ENCODE results near the gene USP28.
A peak's percentile ranks its signal among the peaks of the same experiment; 100 is the strongest.
"Not testable (repeated sequence)": the region's sequence is repeated elsewhere in the genome, so short reads cannot be mapped to it uniquely, and the experiment has no call there.

USP28 gene, protein sequence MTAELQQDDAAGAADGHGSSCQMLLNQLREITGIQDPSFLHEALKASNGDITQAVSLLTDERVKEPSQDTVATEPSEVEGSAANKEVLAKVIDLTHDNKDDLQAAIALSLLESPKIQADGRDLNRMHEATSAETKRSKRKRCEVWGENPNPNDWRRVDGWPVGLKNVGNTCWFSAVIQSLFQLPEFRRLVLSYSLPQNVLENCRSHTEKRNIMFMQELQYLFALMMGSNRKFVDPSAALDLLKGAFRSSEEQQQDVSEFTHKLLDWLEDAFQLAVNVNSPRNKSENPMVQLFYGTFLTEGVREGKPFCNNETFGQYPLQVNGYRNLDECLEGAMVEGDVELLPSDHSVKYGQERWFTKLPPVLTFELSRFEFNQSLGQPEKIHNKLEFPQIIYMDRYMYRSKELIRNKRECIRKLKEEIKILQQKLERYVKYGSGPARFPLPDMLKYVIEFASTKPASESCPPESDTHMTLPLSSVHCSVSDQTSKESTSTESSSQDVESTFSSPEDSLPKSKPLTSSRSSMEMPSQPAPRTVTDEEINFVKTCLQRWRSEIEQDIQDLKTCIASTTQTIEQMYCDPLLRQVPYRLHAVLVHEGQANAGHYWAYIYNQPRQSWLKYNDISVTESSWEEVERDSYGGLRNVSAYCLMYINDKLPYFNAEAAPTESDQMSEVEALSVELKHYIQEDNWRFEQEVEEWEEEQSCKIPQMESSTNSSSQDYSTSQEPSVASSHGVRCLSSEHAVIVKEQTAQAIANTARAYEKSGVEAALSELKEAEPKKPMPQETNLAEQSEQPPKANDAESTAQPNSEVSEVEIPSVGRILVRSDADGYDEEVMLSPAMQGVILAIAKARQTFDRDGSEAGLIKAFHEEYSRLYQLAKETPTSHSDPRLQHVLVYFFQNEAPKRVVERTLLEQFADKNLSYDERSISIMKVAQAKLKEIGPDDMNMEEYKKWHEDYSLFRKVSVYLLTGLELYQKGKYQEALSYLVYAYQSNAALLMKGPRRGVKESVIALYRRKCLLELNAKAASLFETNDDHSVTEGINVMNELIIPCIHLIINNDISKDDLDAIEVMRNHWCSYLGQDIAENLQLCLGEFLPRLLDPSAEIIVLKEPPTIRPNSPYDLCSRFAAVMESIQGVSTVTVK

GRCh38 chr11:113875234-113876073, at the start of gene USP28:
Gene USP28, minus strand, starts transcription at chr11:113875572. Its CDS starts 71 bp downstream, at chr11:113875501.
- Histone ChIP-seq H3K9ac (ENCODE audit: low read depth, low read length) (peak within 1 kb of the TSS; percentile 87), H3K36me3 (ENCODE audit: insufficient read depth, low read length) (peaks cover 8% of the 10 kb centered on the region; the same call in 1 of the 2 replicates), H3K4me1 (ENCODE audit: insufficient read depth, low read length) (peaks cover 11% of the 10 kb centered on the region), H3K9me3 (ENCODE audit: control insufficient read depth, insufficient read depth, low read length) (no peaks in the 10 kb centered on the region)

DNA sequence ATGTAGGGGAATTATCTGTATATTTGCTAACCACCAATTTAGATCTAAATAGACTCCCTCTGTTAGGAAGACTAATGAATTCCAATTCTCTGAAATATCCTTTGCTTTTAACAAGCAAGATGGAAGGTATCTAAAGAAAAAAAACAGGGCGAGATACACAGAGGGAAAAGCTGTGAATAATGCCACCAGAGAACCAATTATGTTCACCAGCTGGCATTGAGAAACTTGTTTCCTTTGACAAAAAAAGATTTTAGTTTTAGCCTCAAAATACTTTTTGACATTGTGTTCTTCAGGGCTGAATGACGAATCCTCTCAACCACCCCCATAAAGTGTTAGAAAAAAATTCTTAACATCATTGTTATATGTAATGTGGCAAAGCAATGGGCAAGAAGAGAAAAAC, 48.2 kb upstream of the USP28 start:
- H3K36me3 ChIP-seq (ENCODE audit: insufficient read depth, low read length): no peaks in the 10 kb centered on the region
- no peaks in the 10 kb centered on the region for H3K9me3 ChIP-seq (ENCODE audit: control insufficient read depth, insufficient read depth, low read length)
- H3K4me1 ChIP-seq (ENCODE audit: insufficient read depth, low read length): no peaks in the 10 kb centered on the region
- no peak overlapping the region for H3K9ac ChIP-seq (ENCODE audit: low read depth, low read length)

GRCh38 chr11:113911491-113911890, 36.1 kb upstream of the USP28 start:
- not testable (repeated sequence) for H3K4me1 ChIP-seq (ENCODE audit: insufficient read depth, low read length); H3K9me3 ChIP-seq (ENCODE audit: control insufficient read depth, insufficient read depth, low read length); H3K36me3 ChIP-seq (ENCODE audit: insufficient read depth, low read length); H3K9ac ChIP-seq (ENCODE audit: low read depth, low read length)

DNA sequence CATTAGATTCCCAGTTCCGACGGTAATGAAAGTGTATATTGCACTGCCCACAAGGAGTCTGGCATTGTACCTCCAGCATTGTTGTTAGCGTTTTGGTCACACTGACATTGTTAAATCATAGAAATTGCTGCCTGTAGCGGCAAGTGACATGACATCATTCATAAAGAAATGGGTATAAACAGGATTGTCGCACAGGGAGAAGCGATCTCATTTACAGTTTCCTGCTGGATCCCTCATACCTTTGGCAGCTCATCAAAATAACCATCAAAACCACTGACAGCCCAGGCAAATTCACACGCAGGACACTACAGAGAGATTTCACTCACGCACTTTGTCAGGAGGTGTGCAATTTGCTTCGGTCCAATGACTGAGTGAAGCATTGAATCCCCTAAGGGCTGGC, 32.7 kb upstream of the USP28 start:
- H3K4me1 ChIP-seq (ENCODE audit: insufficient read depth, low read length): peaks cover 17% of the 10 kb centered on the region; the same call in 1 of the 2 replicates
- H3K36me3 ChIP-seq (ENCODE audit: insufficient read depth, low read length): no peaks in the 10 kb centered on the region
- no peaks in the 10 kb centered on the region for H3K9me3 ChIP-seq (ENCODE audit: control insufficient read depth, insufficient read depth, low read length)
- no peak overlapping the region for H3K9ac ChIP-seq (ENCODE audit: low read depth, low read length)

DNA sequence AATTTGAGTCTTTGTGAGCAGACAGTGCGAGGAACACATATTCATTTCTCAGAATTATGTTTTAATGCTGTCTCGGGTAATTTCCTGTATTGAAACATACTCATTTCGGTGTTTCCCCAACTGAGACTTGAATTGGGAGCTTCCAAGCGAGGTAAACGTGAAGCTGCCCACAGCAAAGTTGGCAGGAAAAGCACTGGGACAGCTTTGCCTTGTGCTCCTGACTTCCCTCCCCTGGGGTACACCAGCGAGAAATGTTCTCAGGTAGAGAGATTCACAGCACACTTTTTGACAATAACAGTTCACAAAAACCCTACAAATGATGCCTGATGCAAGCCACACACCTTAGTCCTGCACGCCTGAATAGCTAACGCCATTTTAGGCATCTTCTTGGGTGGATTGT, 32.3 kb upstream of the USP28 start:
- no peak overlapping the region for H3K9ac ChIP-seq (ENCODE audit: low read depth, low read length)
- H3K4me1 ChIP-seq (ENCODE audit: insufficient read depth, low read length): peaks cover 17% of the 10 kb centered on the region; the same call in 1 of the 2 replicates
- no peaks in the 10 kb centered on the region for H3K36me3 ChIP-seq (ENCODE audit: insufficient read depth, low read length)
- H3K9me3 ChIP-seq (ENCODE audit: control insufficient read depth, insufficient read depth, low read length): no peaks in the 10 kb centered on the region

GRCh38 chr11:113907152-113907551, 31.8 kb upstream of the USP28 start:
- Histone ChIP-seq H3K4me1 (ENCODE audit: insufficient read depth, low read length) (peaks cover 17% of the 10 kb centered on the region; the same call in 1 of the 2 replicates), H3K36me3 (ENCODE audit: insufficient read depth, low read length) (no peaks in the 10 kb centered on the region), H3K9ac (ENCODE audit: low read depth, low read length) (no peak overlapping the region), H3K9me3 (ENCODE audit: control insufficient read depth, insufficient read depth, low read length) (no peaks in the 10 kb centered on the region)

DNA sequence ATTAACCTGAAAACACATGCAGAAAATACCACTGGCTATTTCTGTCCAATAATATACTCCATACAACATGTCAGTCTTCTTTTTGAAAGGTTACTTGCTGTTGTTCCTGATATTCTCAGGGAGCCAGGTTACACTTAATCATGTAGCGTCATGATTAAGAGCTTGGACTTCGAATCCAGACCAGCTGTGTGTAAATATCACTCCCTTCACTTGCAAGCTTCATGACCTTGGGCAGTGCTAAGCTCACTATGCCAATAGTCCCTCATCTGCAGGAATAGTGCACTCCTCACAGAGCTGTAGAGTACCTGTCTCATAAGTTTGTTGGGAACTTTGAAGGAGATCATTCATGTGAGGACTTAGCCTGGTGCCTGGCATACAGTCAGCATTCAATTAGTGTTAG, 31.1 kb upstream of the USP28 start:
- H3K9ac ChIP-seq (ENCODE audit: low read depth, low read length): no peak overlapping the region
- no peaks in the 10 kb centered on the region for H3K9me3 ChIP-seq (ENCODE audit: control insufficient read depth, insufficient read depth, low read length)
- no peaks in the 10 kb centered on the region for H3K36me3 ChIP-seq (ENCODE audit: insufficient read depth, low read length)
- peaks cover 17% of the 10 kb centered on the region; the same call in 1 of the 2 replicates for H3K4me1 ChIP-seq (ENCODE audit: insufficient read depth, low read length)

DNA sequence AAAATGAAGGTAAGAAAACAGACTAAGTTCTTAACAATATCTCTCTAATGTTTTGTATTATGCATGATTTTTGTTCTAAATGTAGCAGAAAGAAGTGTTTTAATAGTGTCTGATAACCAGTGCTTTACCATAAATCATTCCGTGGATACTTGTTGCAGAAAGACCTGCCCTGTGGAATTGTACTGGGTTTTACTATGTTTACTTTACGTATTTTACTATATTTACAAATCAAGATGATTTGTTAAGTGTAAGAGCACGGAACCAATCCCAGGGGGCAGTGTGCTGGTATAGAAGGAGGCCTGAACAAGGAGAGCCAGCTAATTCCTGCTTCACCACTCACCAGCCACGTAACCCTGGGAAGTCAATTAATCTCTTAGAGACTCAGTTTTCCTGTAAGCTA, 30.7 kb upstream of the USP28 start:
- no peaks in the 10 kb centered on the region for H3K36me3 ChIP-seq (ENCODE audit: insufficient read depth, low read length)
- peaks cover 17% of the 10 kb centered on the region; the same call in 1 of the 2 replicates for H3K4me1 ChIP-seq (ENCODE audit: insufficient read depth, low read length)
- H3K9me3 ChIP-seq (ENCODE audit: control insufficient read depth, insufficient read depth, low read length): no peaks in the 10 kb centered on the region

GRCh38 chr11:113904379-113905101, 29.2 kb upstream of the USP28 start, which contains the start of gene HTR3B:
Gene HTR3B, plus strand, starts transcription at chr11:113904796. Its CDS starts 138 bp downstream, at chr11:113904934.
- peaks cover 17% of the 10 kb centered on the region; the same call in 1 of the 2 replicates for H3K4me1 ChIP-seq (ENCODE audit: insufficient read depth, low read length)
- no peak within 1 kb of the TSS for H3K9ac ChIP-seq (ENCODE audit: low read depth, low read length)
- H3K9me3 ChIP-seq (ENCODE audit: control insufficient read depth, insufficient read depth, low read length): no peaks in the 10 kb centered on the region
- H3K36me3 ChIP-seq (ENCODE audit: insufficient read depth, low read length): no peaks in the 10 kb centered on the region

More for the DNA sequence above, 30.7 kb upstream of the USP28 start:
- no peak overlapping the region for H3K9ac ChIP-seq (ENCODE audit: low read depth, low read length)

DNA sequence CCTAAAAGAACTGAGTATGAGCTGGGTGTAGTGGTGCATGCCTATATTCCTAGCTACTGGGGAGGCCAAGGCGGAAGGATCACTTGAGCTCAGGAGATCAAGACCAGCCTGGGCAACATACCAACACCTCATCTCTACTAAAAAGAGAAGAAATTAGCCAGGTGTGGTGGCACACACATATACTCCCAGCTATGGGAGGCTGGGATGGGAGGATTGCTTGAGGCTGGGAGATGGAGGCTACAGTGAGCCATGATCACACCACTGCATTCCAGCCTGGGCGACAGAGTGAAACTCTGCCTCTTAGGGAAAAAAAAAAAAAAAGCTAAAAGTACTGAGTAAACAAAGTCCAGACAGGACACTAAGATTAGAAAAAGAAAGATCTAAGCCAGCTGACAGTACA, 25.8 kb upstream of the USP28 start:
- H3K36me3 ChIP-seq (ENCODE audit: insufficient read depth, low read length): no peaks in the 10 kb centered on the region
- no peaks in the 10 kb centered on the region for H3K9me3 ChIP-seq (ENCODE audit: control insufficient read depth, insufficient read depth, low read length)
- H3K9ac ChIP-seq (ENCODE audit: low read depth, low read length): no peak overlapping the region
- H3K4me1 ChIP-seq (ENCODE audit: insufficient read depth, low read length): peaks cover 18% of the 10 kb centered on the region

GRCh38 chr11:113896156-113896879, 20.9 kb upstream of the USP28 start:
- no peaks in the 10 kb centered on the region for H3K36me3 ChIP-seq (ENCODE audit: insufficient read depth, low read length)

DNA sequence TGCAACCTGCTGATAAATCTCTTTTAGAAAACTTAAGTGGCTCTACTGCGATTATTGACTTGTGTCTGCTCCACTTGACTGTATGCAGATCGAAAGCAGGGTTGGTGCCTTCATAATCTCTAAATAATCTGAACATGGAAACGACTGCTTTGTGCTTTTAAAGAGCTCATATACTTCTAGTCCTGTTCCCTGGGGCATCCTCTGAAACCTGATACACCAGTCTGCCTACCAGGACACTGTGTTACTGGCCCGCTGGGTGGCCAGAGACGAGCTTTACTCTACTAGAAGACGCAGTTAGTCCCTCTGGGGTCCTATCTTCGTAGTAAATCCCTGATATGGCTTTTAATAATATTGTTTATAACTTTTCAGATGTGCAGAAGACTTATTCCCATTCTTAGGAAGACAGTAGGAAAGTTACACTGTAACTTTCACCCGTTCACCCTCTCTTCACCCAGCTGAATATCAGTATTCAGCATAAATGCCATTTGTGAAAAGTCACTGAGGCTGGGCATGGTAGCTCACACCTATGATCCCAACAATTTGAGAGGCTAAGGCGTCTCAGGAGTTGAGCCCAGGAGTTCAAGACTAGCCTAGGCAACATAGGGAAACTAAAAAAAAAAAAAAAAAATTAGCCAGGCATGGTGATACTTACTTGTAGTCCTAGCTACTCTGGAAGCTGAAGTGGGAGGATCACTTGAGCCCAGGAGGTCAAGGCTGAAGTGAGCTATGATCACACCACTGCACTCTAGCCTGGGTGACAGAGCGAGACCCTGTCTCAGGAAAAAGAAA, 20.2 kb upstream of the USP28 start:
- H3K9me3 ChIP-seq (ENCODE audit: control insufficient read depth, insufficient read depth, low read length): no peaks in the 10 kb centered on the region
- H3K9ac ChIP-seq (ENCODE audit: low read depth, low read length): no peak overlapping the region
- H3K36me3 ChIP-seq (ENCODE audit: insufficient read depth, low read length): no peaks in the 10 kb centered on the region
- H3K4me1 ChIP-seq (ENCODE audit: insufficient read depth, low read length): peaks cover 17% of the 10 kb centered on the region

More at GRCh38 chr11:113896156-113896879, 20.9 kb upstream of the USP28 start:
- no peak overlapping the region for H3K9ac ChIP-seq (ENCODE audit: low read depth, low read length)
- H3K4me1 ChIP-seq (ENCODE audit: insufficient read depth, low read length): peaks cover 17% of the 10 kb centered on the region
- no peaks in the 10 kb centered on the region for H3K9me3 ChIP-seq (ENCODE audit: control insufficient read depth, insufficient read depth, low read length)

All from ES-I3 (cell line).